HG03439 (cell line): Measurements from ENCODE around the gene TENT5A.

Experiments
- ATAC-seq: cut with Tn5 transposase; IDR thresholded peaks from one replicate; pipeline ENCODE4 v1.9.1; 2021; ENCODE audit warnings: mild to moderate bottlenecking, moderate library complexity; ENCODE audit not compliant: unreplicated experiment

The TENT5A gene

GRCh38 chr6:81718126-81718525, 34.4 kb downstream of the TENT5A start:
- ATAC-seq, result no peak

DNA sequence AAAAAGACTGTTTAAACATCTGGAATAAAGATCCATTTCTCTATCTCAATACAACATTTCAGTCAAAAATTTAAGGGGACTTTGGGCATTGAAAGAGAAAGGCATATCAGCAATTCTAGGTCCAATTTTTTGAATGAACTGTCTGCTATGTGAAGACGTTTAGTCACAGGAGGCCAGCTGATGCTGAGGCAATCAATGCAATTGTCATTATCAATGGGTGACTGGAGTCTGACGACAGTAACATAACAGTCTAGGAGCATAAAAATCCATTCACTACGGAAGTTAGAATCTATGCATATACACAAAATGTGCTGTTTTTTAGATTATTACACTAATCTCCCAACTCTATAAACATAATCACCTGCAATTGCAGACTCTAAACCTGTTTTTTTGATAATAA, 37.8 kb downstream of the TENT5A start:
- ATAC-seq, result no peak

GRCh38 chr6:81713205-81713604, 39.3 kb downstream of the TENT5A start:
- no peak for ATAC-seq

GRCh38 chr6:81708113-81708699, 44.3 kb downstream of the TENT5A start:
- no peak for ATAC-seq

GRCh38 chr6:81704700-81705099, 47.8 kb downstream of the TENT5A start:
- ATAC-seq, result no peak

DNA sequence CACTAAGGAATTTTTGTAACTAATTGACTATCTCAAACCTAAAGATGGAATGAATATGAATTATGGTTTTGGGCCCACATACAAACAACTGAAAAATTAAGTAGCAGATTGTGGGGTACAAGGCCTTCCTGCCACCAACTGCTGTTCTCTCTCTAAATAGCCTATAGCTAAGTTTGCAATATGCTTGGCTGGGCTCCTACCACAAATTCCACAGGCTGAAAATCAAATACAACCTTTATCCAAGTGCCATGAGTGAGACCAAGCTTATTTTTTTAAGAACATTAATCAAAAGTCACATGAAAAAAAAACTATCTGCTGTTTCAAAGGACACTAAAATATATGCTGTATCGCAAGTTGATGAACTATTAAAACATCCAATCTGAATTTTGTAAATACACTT, 52.1 kb downstream of the TENT5A start:
- no peak for ATAC-seq

- no peak for ATAC-seq
Measured at GRCh38 chr6:81697559-81697958, 54.9 kb downstream of the TENT5A start.

- no peak for ATAC-seq
Measured at GRCh38 chr6:81696524-81696923, 56.0 kb downstream of the TENT5A start.
